NCI-H1436 (cell line): ENCODE results near the gene AOX1.
"Not testable (repeated sequence)": the region's sequence is repeated elsewhere in the genome, so short reads cannot be mapped to it uniquely, and the experiment has no call there.

Experiments used
- DNase-seq: peaks from one replicate; lab custom pipeline; 2025; lab: John Stamatoyannopoulos, UW

AOX1 gene

DNA sequence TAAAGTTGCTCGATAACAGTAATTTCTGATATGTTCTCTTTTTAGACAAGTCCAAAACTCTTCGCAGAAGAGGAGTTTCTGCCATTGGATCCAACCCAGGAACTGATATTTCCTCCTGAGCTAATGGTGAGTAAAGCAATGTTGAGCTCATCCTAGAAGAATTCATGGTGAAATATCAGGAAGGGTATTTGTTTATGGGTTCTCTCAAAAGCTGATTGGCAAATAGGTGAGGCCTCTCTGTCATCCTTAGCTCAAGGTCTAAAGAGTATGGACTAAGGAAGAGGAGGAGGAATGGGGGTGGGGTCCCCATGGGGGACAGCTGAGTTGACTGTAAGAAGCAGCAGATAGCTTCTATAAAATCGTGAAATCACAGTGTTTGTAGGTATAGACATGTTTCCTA is 18.2 kb downstream of the AOX1 start:
- no peak for DNase-seq

DNA sequence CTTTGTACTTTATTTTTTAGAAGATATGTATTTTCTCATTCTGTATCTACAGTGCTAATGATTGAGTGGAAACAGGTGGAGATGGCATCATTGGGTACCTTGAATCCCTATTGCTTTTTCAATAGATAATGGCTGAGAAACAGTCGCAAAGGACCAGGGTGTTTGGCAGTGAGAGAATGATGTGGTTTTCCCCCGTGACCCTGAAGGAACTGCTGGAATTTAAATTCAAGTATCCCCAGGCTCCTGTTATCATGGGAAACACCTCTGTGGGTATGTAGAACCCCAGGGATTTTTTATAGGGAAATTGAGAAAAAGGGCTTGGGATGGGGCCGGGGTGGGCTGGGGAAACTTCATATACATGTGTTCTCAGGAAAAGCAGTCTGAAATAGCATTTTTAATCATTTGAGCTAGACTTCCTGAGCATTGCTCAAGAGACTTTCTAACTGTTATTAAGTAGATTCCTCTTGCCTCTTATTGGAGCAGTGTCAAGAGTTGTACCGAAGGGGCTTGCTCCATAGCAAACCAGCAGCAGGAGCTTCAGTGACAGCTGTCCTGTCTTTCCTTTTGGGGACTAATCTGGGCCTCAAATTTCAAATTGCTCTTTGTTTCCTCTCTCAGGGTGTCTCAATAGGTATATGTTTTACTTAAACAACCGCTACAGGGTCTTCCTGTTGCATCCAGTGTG is 18.9 kb downstream of the AOX1 start:
- DNase-seq, result no peak

DNA sequence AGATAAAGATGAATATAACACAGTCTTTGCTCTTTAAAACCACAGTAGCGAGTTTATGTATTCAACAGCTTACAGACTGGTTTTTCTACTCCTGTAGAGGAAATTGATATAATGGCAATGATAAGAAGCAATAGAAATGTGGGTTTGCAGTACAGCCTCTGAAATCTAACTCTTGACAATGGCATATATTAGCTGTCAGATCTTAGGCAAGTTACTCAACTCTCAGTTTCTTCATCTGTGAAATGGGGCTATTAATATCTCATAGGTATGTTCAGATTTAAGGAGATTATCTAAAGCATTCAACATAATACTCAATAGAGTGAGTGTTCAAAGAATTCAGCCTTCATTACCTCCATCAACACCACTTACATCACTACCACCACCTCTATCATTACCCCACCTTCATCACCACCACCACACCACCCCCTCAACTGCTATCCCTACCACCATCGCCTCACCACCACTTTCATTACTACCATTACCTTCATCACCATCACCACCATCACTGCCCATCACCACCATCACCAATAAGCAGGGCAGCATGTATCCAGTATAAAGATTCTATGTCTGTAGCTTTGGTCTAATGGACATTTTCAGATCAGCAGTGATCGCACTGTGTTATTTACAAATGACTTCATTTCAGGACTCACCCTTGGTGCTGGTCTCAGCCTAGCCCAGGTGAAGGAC is 22.7 kb downstream of the AOX1 start:
- DNase-seq, result no peak

DNA sequence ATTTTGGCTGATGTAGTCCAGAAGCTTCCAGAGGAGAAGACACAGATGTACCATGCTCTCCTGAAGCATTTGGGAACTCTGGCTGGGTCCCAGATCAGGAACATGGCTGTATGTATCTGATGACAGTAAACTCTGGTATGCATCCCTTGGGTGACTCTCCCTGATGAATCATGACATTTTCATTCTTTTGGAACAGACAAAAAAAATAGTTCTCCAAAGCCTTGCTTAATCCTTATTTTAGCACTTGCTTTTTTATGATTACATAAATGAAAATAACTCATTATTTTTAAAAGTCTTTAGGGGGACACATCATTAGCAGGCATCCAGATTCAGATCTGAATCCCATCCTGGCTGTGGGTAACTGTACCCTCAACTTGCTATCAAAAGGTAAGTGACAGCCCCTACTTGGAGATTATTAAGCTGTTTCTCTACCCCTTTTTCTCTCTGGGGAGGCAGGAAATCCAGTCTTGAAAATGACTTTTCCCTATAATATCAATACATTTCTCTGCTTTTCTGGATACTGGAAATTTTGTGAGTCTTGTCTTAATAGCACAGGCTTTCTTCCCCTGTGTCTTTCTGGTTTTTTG is 23.3 kb downstream of the AOX1 start:
- no peak for DNase-seq

DNA sequence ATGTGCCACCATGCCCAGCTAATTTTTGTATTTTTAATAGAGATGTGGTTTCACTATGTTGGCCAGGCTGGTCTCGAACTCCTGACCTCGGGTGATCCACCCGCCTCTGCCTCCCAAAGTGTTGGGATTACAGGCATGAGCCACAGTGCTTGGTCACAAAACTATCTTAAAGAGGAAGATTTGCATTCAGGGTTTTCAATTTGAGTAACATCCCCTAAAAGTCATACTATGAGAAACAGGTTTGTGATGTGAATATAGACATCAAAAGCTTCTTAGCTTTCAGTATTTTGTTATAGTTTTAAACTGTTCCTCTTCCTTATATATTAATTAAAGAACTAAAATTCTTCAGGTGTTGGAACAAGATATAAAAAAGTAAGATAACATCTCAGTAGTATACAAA is 24.4 kb downstream of the AOX1 start:
- not testable (repeated sequence) for DNase-seq

DNA sequence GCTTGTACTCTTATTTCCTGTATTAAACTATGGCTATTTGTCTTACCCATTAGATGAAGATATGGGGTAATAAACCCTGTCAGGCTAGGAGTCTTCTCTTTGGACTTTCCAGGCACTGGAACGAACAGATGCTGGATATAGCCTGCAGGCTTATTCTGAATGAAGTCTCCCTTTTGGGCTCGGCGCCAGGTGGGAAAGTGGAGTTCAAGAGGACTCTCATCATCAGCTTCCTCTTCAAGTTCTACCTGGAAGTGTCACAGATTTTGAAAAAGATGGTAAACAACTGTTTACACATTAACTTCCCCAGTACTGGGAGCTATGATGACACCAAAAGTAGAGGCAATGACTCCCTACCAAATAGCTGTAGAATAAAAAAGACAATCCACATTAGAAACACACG is 27.9 kb downstream of the AOX1 start:
- DNase-seq, result no peak

DNA sequence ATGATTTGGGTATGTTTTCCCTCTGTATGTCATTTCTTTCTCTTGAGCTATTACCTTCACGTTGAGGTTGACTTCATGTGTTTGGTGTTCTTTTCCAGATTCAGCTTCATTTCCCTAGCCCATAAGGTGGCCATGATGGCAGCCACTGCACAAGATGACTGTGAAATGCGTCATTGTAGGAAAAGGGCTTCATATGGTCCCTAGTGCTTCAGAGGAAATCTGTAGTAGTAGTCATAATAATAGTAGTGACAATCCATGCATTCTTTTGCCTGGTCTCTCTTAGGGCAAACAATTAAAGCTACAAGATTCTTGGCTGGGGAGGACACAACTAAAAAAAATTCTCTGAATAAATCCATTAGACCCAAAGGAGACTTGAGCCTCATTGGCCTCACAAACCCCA is 28.4 kb downstream of the AOX1 start:
- DNase-seq, result no peak

DNA sequence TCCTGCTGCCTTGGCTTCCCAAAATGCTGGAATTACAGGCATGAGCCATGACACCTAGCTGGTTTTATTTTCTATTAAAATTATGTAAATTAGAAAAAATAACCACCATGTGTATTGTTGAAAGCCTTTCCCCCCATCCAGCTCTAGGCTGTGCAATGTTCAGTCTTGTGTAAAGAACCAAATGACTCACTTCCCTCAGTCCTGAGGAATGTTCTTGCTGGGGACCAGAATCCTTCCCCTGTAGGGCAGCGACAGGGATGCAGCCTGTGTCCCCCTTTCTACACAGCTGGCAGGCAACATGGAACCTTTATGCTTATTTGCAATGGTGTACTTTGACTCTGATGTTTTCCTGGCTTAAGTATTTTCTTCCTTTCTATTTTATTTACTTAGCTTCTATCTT is 29.4 kb downstream of the AOX1 start:
- DNase-seq, result no peak

DNA sequence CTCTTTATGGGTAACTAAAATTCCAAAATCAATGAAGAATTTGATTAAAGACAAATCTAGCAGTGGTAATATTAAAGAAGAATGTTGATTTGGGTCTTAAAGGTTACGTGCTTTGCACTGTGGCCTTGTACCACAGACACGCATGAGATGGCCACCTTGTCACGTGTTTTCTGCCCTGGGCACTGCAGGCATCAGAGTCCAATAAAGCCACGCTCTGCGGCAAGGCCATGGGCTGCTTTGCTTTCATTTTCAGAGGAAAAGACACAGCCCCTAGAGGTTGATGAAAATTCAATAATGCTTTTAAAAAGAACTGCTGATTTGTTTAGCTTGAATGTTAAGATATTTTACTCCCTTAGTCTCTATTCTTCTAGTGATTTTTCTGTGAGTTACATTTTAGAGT is 30.4 kb downstream of the AOX1 start:
- no peak for DNase-seq

DNA sequence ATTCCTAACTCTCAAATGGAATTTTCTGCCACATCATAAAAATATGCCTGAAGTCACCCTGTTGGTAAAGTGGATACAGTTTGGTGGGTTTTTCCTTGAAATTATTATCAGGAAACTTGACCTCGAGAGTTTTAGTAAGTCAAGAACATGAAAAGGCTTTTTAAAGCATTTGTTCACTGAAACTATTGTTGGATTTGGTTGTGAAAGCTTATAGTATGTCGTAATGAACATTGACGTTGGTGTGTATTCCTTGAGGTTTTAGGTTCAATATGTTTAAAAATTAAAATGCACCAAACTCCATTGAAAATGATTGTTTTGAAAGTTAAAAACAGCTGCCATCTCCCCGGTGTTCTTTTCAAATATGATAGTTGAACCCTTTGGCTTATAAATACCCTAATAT is 30.8 kb downstream of the AOX1 start:
- DNase-seq, result no peak

DNA sequence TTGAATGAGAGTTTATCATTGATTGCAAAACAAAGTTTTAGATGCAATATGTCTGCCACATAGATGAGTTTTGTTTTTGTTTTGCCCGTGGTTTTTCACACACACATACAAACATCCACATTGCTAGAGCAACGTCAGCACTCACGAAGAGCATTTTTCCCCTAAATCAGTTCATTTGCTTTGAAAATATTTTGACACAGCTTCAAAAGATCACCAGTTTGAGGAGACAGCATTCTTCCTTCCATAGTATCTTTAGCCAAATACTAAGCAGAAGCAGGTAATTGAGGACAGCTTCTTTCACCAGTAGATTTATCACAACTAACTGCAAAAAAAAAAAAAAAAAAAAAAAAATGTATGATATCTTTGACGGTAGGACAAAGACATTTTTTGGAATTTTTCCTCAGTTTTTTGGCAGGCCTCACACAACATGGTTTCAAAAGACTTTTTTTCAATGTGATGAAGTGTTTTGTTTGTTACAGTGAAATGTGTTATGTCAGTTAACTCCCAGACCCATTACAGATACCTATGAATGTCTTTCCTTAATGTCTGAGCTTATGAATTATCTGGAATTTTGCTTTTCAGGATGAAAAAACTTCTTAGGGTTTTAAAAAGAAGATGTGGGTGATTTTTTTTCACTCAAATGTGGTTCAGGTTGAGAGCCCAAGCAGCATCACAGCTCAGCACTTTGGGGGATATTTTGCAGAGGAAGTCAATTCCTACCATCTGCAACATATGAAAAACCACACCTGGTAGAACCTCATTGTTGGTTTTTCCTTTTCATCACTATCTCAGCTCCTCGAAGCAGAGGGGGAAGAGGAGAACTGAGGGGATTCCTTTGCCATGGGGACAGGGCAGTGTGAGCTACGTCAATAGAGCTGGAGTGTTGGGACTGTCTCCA is 31.6 kb downstream of the AOX1 start:
- DNase-seq, result no peak

DNA sequence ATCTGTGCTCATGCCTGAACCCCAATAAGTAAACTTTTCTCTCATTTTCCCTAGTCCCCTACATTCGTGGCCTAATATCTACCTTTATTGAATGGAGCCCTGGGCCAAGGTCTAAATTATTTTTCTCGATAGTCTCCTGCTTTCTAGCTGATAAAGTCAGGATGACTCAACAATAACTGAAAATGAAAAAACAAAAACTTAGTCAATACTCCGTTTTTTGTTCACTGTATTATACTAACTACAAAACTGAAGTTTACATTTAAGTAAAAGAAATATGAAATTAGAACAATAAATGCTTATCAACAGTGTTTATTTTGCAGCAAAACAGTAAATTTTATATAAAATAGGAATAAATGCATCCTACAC is 32.2 kb downstream of the AOX1 start:
- no peak for DNase-seq

DNA sequence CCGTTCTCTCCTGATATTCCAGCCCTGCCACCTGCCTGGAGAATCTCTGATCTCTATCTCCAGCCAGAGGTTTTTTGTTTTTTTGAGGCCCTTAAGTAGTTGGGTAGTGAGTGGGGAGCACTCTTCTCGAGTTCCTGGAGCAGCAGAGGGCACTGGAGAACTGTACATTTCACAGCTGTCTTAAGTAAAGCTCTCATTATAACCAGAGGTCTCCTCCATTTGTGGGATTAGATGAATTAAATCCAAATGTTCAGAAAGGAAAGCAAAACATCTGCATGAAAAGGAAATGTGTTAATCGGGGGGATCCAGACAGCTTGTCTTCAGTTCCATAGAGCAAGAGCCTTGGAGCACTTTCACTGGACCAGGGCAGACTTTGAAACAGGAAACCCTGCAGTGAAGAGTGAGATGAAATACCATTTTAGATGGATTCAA is 32.8 kb downstream of the AOX1 start:
- DNase-seq, result no peak

DNA sequence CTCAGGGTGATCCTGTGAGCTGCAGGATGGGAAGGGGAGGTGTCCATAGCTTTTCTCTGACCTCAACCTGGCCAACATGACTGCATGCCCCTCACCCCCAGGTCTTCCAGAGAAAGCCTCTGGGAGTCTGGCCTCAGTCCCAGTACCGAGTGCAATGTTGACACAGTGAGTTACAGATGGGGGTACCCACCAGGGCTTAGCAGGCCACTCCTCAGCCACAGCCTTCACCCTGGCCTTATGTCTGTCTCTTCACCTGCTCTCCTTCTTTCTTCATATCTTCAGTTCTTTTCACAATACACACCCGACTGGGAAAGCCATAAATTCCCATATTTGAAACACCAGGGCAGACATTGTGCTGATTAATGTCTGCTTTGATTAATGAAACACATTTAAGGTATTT is 33.5 kb downstream of the AOX1 start:
- no peak for DNase-seq

DNA sequence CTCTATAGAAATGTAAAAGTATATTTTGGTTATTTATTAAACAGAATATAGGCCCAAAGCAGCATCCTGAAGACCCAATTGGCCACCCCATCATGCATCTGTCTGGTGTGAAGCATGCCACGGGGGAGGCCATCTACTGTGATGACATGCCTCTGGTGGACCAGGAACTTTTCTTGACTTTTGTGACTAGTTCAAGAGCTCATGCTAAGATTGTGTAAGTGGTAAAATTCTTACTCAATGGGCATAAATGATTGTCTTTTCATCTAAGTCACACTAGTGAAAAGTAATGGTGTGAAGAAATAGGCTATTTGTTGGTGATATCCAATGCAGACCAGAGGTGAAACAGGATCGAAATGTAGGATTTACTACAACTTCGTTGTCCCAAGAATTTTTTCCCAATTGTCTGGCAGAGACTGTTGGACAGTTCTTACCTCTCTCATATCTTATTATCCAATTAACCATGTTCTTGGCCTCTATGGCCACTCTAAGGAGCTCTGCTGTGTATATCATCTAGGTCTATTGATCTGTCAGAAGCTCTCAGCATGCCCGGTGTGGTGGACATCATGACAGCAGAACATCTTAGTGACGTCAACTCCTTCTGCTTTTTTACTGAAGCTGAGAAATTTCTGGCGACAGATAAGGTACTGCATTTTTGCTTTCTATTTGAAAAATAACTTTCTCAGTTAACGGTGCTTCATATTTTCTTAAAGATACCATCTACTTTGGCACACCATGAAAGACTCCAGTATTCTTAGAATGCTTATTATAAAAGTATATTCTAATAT is 35.0 kb downstream of the AOX1 start:
- DNase-seq, result no peak

DNA sequence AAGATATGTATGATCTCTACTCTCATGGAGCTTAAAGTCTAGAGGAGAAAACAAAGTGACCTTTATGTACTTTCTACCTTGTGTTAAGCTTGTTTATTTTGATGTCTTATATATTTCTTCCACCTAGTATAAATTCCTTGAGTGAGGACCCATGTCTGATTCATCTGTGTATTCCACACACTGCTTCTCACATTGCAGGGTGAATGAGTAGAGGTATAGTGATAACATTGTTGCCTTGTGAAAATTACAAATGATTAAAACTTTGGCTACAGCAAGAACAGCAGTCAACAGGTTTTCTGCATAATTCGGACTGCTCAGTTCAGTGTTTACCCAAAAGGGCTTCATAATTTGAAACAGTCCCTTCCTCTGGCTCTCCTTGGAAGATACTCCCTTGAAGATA is 36.3 kb downstream of the AOX1 start:
- DNase-seq, result no peak

DNA sequence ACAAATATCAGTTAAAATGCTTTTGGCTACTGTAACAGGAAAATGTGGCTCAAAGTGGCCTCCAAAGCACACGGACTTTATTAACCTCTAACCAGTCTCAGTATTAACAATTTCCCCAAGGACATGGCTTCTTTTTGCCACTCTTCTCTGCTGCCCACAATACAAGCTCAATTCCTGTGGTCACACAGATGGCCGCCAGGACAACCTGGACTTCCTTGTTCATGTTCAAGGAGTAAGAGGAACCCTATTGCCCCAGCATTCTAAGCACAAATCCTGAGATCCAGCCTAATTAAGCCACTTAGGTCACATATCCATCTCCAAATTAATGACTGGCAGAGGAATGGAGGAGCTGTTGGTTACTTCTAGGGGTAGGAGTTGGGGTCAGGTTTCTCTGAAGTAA is 38.2 kb downstream of the AOX1 start:
- no peak for DNase-seq

DNA sequence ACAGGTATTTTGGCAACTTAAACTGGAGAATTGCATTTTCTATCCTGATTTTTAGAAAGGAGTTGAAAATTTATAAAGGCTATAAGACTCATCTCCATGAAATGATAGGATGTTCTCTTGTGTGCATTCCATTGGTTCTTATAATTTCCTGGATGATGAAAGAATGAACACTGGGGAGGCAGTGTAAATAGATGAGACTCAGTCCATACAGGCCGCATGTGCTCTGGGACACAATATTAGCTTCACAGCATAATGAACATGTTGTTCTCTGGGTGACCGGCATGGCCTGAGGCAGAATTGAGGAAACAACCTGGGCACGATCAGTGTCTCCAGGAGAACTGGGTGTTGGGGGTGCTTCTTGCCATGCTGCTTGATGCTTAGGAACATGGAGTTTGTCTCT is 38.8 kb downstream of the AOX1 start:
- no peak for DNase-seq

DNA sequence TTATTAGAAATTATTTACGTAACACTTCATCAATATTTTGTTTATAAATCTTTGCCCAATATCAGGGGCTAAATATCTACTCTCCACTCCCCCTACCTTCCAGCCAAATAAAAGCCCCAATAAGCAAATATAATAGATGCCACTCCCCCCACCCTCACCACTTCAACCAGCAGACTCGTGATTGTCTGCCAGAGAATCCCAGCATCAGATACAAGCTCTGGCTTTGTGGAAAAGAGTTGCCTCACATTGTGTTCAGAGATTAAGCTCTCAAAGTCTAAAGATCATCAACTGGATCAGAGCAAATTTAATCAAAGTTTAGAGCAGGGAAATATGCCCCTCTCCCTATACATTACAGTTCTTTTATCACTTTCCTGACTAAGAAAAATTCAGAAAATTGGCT is 39.5 kb downstream of the AOX1 start:
- no peak for DNase-seq

DNA sequence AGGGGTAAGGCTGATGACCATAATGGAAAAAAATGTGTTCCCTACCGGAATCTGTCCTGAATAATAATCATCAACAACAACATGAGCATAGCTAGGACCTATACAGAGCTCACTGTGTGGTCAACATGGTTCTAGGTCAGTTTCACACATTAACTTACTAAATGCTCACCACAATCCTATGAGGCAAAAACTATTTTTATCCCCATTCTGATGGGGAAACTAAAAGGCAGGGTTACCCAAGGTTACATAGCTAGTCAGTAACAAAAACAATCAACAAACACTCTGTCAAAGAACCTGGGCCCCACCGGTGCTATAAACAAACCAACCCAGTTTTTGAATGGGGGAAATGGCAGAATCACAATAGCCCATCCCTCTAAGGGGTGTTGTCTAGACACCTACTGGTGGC is 40.1 kb downstream of the AOX1 start:
- DNase-seq, result no peak

DNA sequence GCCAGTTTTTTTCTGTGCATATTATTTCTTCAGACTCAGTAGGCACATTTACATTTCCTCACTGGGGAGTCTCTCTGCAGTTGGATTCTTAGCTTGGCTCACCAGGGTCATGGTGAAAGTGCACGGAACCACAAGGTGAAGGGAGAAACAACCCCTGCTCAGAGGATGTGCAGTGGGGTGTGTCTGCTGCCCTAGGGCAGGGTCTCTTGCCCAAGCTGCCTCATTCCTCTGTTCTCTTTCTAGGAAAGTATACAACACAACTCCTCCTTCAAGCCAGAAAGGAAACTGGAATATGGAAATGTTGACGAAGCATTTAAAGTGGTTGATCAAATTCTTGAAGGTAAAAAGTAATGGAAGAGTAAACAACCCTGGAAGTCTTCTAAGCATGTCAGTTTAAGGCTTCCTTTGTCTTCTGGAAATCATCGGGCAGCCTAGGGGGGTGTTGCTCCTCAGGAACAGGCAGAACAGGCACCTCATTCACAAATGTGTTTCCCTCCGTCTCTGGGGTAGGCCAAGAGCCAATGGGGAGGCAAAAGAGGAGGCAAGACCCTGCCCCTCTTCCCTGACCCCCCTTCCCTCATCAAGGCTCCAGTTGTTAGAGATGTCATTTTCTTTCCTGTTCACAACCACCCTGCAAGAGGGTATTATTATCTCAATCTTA is 41.4 kb downstream of the AOX1 start:
- no peak for DNase-seq
